ENCODE measurements around the gene ASB18.

ASB18 gene

GRCh38 chr2:236175548-236176150 is 88.6 kb downstream of the ASB18 start:
- FAIRE-seq (no peak), DNase-seq (ENCODE audit: low spot score) (peak; percentile 44)

GRCh38 chr2:236173729-236174607 is 90.2 kb downstream of the ASB18 start:
- FAIRE-seq = no peak
- no peak for DNase-seq (ENCODE audit: low spot score)

GRCh38 chr2:236173036-236173728 is 91.0 kb downstream of the ASB18 start:
- no peak for FAIRE-seq
- DNase-seq (ENCODE audit: low spot score) = no peak

GRCh38 chr2:236172255-236173035 is 91.8 kb downstream of the ASB18 start:
- no peak for FAIRE-seq
- DNase-seq (ENCODE audit: low spot score) = no peak

GRCh38 chr2:236171680-236172254 is 92.4 kb downstream of the ASB18 start:
- FAIRE-seq (no peak), DNase-seq (ENCODE audit: low spot score) (no peak)

- FAIRE-seq (no peak), DNase-seq (ENCODE audit: low spot score) (no peak)
These were observed 93.0 kb downstream of the ASB18 start for GRCh38 chr2:236171181-236171679.

- no peak for FAIRE-seq
- DNase-seq (ENCODE audit: low spot score) = no peak
These were observed 93.5 kb downstream of the ASB18 start for GRCh38 chr2:236170590-236171165.

GRCh38 chr2:236169741-236170589 is 94.2 kb downstream of the ASB18 start:
- FAIRE-seq (no peak), DNase-seq (ENCODE audit: low spot score) (no peak)

GRCh38 chr2:236169151-236169721 is 95.0 kb downstream of the ASB18 start:
- FAIRE-seq = no peak
- no peak for DNase-seq (ENCODE audit: low spot score)

- FAIRE-seq = no peak
- peak; percentile 59 for DNase-seq (ENCODE audit: low spot score)
These were observed 95.8 kb downstream of the ASB18 start, which contains the start of gene GBX2 for GRCh38 chr2:236168110-236169080. Gene GBX2 (minus strand): TSS chr2:236168386. CDS start chr2:236167971, 415 bp downstream.

- peak; percentile 8 for DNase-seq (ENCODE audit: low spot score)
- FAIRE-seq = no peak
These were observed 96.7 kb downstream of the ASB18 start for GRCh38 chr2:236167297-236168109.

GRCh38 chr2:236166796-236167296 is 97.4 kb downstream of the ASB18 start:
- FAIRE-seq = no peak
- no peak for DNase-seq (ENCODE audit: low spot score)

- FAIRE-seq (no peak), DNase-seq (ENCODE audit: low spot score) (no peak)
These were observed 98.1 kb downstream of the ASB18 start for GRCh38 chr2:236165842-236166795.

- FAIRE-seq = no peak
These were observed 99.0 kb downstream of the ASB18 start for GRCh38 chr2:236164925-236165841.

More at GRCh38 chr2:236164925-236165841, 99.0 kb downstream of the ASB18 start:
- DNase-seq (ENCODE audit: low spot score) = no peak

Data from RCC 7860 (cell line).